ENCODE measurements around the gene ZNF646.

GRCh38 chr16:31092330-31092729 lies 18.1 kb downstream of the ZNF646 start:
- TF ChIP-seq HNF4G (IDR thresholded peaks at IDR 0.05) (no peak), CTCF (IDR thresholded peaks at IDR 0.05; ENCODE audit: low read depth, low read length, missing input control) (no peak), REST (IDR thresholded peaks at IDR 0.05) (no peak), RAD21 (IDR thresholded peaks at IDR 0.05) (no peak), GABPA (IDR thresholded peaks at IDR 0.05 in 1 of 2, conservative IDR thresholded peaks at IDR 0.05 in 1 of 2) (no peak), MAX (IDR thresholded peaks at IDR 0.05) (no peak), SP1 (IDR thresholded peaks at IDR 0.05) (no peak), EGR1 (IDR thresholded peaks at IDR 0.05; ENCODE audit: low read depth in 2 of 2) (no peak), YY1 (IDR thresholded peaks at IDR 0.05) (no peak), RXRA (IDR thresholded peaks at IDR 0.05) (no peak), ATF3 (IDR thresholded peaks at IDR 0.05) (no peak), TAF1 (conservative IDR thresholded peaks at IDR 0.05) (no peak), FOXA1 (IDR thresholded peaks at IDR 0.05) (no peak)

All from liver (tissue), 3 donors.